K562 (cell line): ENCODE measurements around the gene ANKRD24. TPM values are rescaled to one million over a fixed set of nuclear protein-coding genes. Genes with fewer than 3 reads are reported as not detected.

Experiments used
- BRD9 ChIP-seq: fragments of 450-650 bp; IDR thresholded peaks from 2 replicates; pipeline ENCODE4 v1.6.1; 2018; ENCODE audit warnings: low read depth; ENCODE audit not compliant: partially characterized antibody
- CCNT2 ChIP-seq: IDR thresholded peaks from 2 replicates; pipeline ENCODE4 v1.6.1; 2011; ENCODE audit warnings: borderline replicate concordance, low read depth, mild to moderate bottlenecking, moderate library complexity, mixed read lengths, low read length; ENCODE audit not compliant: insufficient read length; ENCODE audit errors: extremely low read depth
- CSDE1 ChIP-seq, 2 experiments: fragments of 450-650 bp; IDR thresholded peaks; 2 replicates each; pipeline ENCODE4 v1.6.1; 2016; ENCODE audit warnings: mild to moderate bottlenecking in 1 of 2
- FOXK1 ChIP-seq: sonication (generic); formaldehyde crosslinking; IDR thresholded peaks from 2 replicates; pipeline ENCODE4 v1.8.0; 2022; ENCODE audit warnings: missing genetic modification reagents, mild to moderate bottlenecking, borderline replicate concordance
- GATA2 ChIP-seq: sonication (generic); formaldehyde crosslinking; IDR thresholded peaks from 2 replicates; pipeline ENCODE4 v1.4.0; 2020; ENCODE audit warnings: mild to moderate bottlenecking, missing genetic modification reagents
- KLF10 ChIP-seq: fragments of 250-450 bp; sonication (Bioruptor Pico); IDR thresholded peaks from 2 replicates; pipeline ENCODE4 v1.6.1; 2021; ENCODE audit warnings: matching md5 sums
- MAFG ChIP-seq: fragments of 450-650 bp; conservative IDR thresholded peaks from 2 replicates; pipeline ENCODE4 v1.6.1; 2016; ENCODE audit warnings: missing genetic modification characterization, missing compliant biosample characterization
- PTBP1 ChIP-seq: fragments of 200-400 bp; formaldehyde crosslinking; IDR thresholded peaks from 2 replicates; pipeline ENCODE4 v1.6.1; 2017; ENCODE audit warnings: low read depth, low read length
- SUPT5H ChIP-seq: fragments of 450-650 bp; IDR thresholded peaks from 2 replicates; pipeline ENCODE4 v1.6.1; 2016
- TBL1XR1 ChIP-seq, 2 experiments: IDR thresholded peaks; 2 replicates each; pipeline ENCODE4 v1.6.1; 2012; ENCODE audit warnings: improper control_type of control experiment in 2 of 2, low read length in 2 of 2, mild to moderate bottlenecking in 1 of 2
- U2AF2 ChIP-seq: fragments of 200-400 bp; formaldehyde crosslinking; optimal IDR thresholded peaks from 2 replicates; pipeline ENCODE3; 2017; ENCODE audit warnings: low read depth, mild to moderate bottlenecking, low read length
- XRCC5 ChIP-seq: fragments of 200-400 bp; formaldehyde crosslinking; IDR thresholded peaks from 2 replicates; pipeline ENCODE4 v1.6.1; 2017; ENCODE audit warnings: low read depth, mild to moderate bottlenecking, low read length
- ZBTB1 ChIP-seq: sonication (generic); formaldehyde crosslinking; IDR thresholded peaks from 2 replicates; pipeline ENCODE4 v1.8.1; 2023; ENCODE audit warnings: missing genetic modification reagents, low read depth, mild to moderate bottlenecking, borderline replicate concordance
- ZC3H4 ChIP-seq: sonication (generic); formaldehyde crosslinking; IDR thresholded peaks from 2 replicates; pipeline ENCODE4 v1.9.0; 2021; ENCODE audit warnings: missing genetic modification reagents, borderline replicate concordance
- ZEB2 ChIP-seq: fragments of 450-650 bp; IDR thresholded peaks from 2 replicates; pipeline ENCODE4 v1.6.1; 2016
- ZNF134 ChIP-seq: fragments of 250-450 bp; sonication (Bioruptor Pico); conservative IDR thresholded peaks from 2 replicates; pipeline ENCODE4 v1.4.0; 2020
- ZNF197 ChIP-seq: fragments of 200-800 bp; sonication (Bioruptor generic); IDR thresholded peaks from 2 replicates; pipeline ENCODE4 v1.6.1; 2016; ENCODE audit warnings: low read depth, missing genetic modification characterization, missing compliant biosample characterization
- ZNF324 ChIP-seq: fragments of 250-450 bp; sonication (Bioruptor Pico); IDR thresholded peaks from 2 replicates; pipeline ENCODE4 v1.4.0; 2020; ENCODE audit warnings: mild to moderate bottlenecking
- ZNF75A ChIP-seq: fragments of 450-650 bp; formaldehyde crosslinking; IDR thresholded peaks from 2 replicates; pipeline ENCODE4 v1.4.0; 2020; ENCODE audit warnings: mild to moderate bottlenecking
- polyA plus RNA-seq, 8 experiments: library from polyadenylated mRNA; depleted of rRNA in 4 of 8; stranded (reverse) in 5 of 8; unstranded in 3 of 8; fragments of >200 nt; fragmentation: Nextera tagmentation in 2 of 8; fragmentation: Illumina TruSeq in 1 of 8; extraction: Ambion mirVana in 2 of 8; extraction: Trizol in 1 of 8; gene quantifications; 2 replicates each; pipeline versions ENCODE4 v1.2.1 to v1.2.3, GENCODE V29; 2011 to 2014; ENCODE audit warnings: inconsistent platforms in 1 of 8, missing spikeins in 1 of 8
- total RNA-seq, 7 experiments: library from RNA; depleted of rRNA in 6 of 7; stranded (reverse); fragments of >200 nt in 6 of 7; fragmentation: Illumina TruSeq in 2 of 7; extraction: Trizol in 2 of 7; gene quantifications; 2 replicates each; pipeline versions ENCODE4 v1.2.1 to v1.2.3, GENCODE V29; 2011 to 2021; ENCODE audit warnings: low replicate concordance in 1 of 7
- TF ChIP-seq, protein P1 (sequence below), 2 experiments: IDR thresholded peaks in 1 of 2; conservative IDR thresholded peaks in 1 of 2; 2 replicates each; pipeline ENCODE4 v1.6.1; 2016; ENCODE audit warnings: low read depth in 2 of 2, mild to moderate bottlenecking in 1 of 2, missing compliant biosample characterization in 1 of 2, missing genetic modification characterization in 1 of 2, moderate library complexity in 1 of 2
- TF ChIP-seq, protein P2 (sequence below), 2 experiments: fragments of 450-650 bp; IDR thresholded peaks; 2 replicates each; pipeline ENCODE4 v1.6.1; 2018; ENCODE audit warnings: mild to moderate bottlenecking in 2 of 2, low read depth in 1 of 2; ENCODE audit not compliant: partially characterized antibody in 2 of 2
- TF ChIP-seq, protein P3 (sequence below): fragments of 450-650 bp; formaldehyde crosslinking; IDR thresholded peaks from 2 replicates; pipeline ENCODE4 v1.4.0; 2022; ENCODE audit warnings: mild to moderate bottlenecking, moderate library complexity

The ANKRD24 gene
- total and polyA plus RNA-seq, 9 of the 15 experiments (the other 6 are each of a cell fraction or from before 2014, with no cell fraction given) = 0.07 to 0.12 (median 0.09) TPM; not detected in 5

DNA sequence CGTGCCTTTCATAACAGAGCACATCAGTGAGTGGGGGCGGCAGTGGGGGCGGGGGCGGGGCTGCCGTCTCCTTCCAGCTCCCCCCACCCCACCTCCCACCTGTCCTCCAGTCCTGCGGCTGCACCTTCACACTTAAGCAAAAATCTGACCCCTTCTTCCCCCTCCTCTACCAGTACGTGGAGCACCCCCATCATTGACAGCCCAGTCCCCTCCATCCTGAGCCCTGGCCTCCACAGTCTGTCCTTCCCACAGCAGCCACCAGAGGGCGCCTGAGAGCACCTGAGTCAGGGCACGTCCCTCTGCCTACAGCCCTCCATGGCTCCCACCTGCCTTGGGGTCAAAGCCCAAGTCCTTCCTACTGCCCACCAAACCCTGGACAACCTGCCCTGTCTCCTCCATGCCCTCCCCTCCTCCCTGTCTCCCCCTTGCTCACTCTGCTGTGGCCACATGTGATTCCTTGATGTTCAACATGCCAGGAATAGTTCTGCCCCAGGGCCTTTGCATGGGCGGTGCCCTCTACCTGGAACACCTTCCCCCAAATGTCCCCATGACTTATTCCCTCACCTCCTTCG, 50.9 kb downstream of the ANKRD24 start (continued):
- TF ChIP-seq, protein P1, sequence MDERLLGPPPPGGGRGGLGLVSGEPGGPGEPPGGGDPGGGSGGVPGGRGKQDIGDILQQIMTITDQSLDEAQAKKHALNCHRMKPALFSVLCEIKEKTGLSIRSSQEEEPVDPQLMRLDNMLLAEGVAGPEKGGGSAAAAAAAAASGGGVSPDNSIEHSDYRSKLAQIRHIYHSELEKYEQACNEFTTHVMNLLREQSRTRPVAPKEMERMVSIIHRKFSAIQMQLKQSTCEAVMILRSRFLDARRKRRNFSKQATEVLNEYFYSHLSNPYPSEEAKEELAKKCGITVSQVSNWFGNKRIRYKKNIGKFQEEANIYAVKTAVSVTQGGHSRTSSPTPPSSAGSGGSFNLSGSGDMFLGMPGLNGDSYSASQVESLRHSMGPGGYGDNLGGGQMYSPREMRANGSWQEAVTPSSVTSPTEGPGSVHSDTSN (CRISPR knock-in tag; IDR thresholded peaks at IDR 0.05; ENCODE audit: low read depth) = no peak
- TF ChIP-seq, protein P1 (tag; conservative IDR thresholded peaks at IDR 0.05; ENCODE audit: low read depth) = 0 out of 2 replicates have a peak, but pooled peaks have one; percentile 11
- TF ChIP-seq CCNT2 (no peak), KLF10 (CRISPR knock-in tag) (no peak), GATA2 (CRISPR knock-in tag) (no peak), ZNF134 (CRISPR knock-in tag) (no peak), BRD9 (no peak), ZNF324 (CRISPR knock-in tag) (no peak), ZBTB1 (no peak), ZEB2 (no peak), ZNF75A (CRISPR knock-in tag) (no peak), U2AF2 (no peak), CSDE1 (IDR thresholded peaks at IDR 0.05) (no peak), TBL1XR1 (IDR thresholded peaks at IDR 0.05; ENCODE audit: low read length in 2 of 2) (no peak), SUPT5H (no peak), FOXK1 (CRISPR knock-in tag) (no peak), ZC3H4 (no peak), XRCC5 (peak; percentile 86; the same call in 1 of the 2 replicates), ZNF197 (no peak), MAFG (tag) (no peak), PTBP1 (peak; percentile 99)
- TF ChIP-seq, protein P2, sequence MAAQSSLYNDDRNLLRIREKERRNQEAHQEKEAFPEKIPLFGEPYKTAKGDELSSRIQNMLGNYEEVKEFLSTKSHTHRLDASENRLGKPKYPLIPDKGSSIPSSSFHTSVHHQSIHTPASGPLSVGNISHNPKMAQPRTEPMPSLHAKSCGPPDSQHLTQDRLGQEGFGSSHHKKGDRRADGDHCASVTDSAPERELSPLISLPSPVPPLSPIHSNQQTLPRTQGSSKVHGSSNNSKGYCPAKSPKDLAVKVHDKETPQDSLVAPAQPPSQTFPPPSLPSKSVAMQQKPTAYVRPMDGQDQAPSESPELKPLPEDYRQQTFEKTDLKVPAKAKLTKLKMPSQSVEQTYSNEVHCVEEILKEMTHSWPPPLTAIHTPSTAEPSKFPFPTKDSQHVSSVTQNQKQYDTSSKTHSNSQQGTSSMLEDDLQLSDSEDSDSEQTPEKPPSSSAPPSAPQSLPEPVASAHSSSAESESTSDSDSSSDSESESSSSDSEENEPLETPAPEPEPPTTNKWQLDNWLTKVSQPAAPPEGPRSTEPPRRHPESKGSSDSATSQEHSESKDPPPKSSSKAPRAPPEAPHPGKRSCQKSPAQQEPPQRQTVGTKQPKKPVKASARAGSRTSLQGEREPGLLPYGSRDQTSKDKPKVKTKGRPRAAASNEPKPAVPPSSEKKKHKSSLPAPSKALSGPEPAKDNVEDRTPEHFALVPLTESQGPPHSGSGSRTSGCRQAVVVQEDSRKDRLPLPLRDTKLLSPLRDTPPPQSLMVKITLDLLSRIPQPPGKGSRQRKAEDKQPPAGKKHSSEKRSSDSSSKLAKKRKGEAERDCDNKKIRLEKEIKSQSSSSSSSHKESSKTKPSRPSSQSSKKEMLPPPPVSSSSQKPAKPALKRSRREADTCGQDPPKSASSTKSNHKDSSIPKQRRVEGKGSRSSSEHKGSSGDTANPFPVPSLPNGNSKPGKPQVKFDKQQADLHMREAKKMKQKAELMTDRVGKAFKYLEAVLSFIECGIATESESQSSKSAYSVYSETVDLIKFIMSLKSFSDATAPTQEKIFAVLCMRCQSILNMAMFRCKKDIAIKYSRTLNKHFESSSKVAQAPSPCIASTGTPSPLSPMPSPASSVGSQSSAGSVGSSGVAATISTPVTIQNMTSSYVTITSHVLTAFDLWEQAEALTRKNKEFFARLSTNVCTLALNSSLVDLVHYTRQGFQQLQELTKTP (IDR thresholded peaks at IDR 0.05; ENCODE audit: low read depth in 1 of 2, partially characterized antibody in 2 of 2) = peak in 1 of 2 experiments; percentile 73
- TF ChIP-seq, protein P3, sequence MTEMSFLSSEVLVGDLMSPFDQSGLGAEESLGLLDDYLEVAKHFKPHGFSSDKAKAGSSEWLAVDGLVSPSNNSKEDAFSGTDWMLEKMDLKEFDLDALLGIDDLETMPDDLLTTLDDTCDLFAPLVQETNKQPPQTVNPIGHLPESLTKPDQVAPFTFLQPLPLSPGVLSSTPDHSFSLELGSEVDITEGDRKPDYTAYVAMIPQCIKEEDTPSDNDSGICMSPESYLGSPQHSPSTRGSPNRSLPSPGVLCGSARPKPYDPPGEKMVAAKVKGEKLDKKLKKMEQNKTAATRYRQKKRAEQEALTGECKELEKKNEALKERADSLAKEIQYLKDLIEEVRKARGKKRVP = no peak
